Smooth muscle cell (in vitro differentiated cells): Measurements from ENCODE around the gene SDR39U1. TPM values are rescaled to one million over a fixed set of nuclear protein-coding genes. Genes with fewer than 3 reads are reported as not detected.

Experiments used
- DNase-seq: peaks from one replicate; lab custom pipeline; 2025; ENCODE audit not compliant: unreplicated experiment; lab: John Stamatoyannopoulos, UW
- H2AFZ ChIP-seq: fragments of 200-600 bp; sonication (generic); 2 replicates; pipeline ENCODE4 v1.6.0; 2016; ENCODE audit warnings: antibody characterized with exemption, low read depth, mild to moderate bottlenecking
- H3F3A ChIP-seq: fragments of 200-600 bp; sonication (generic); 2 replicates; pipeline ENCODE4 v1.6.0; 2017; ENCODE audit warnings: antibody characterized with exemption, low read depth
- H3K27ac ChIP-seq: fragments of 200-600 bp; sonication (generic); 2 replicates; pipeline ENCODE4 v1.5.1; 2016; ENCODE audit warnings: low read depth, mild to moderate bottlenecking
- H3K27me3 ChIP-seq: fragments of 200-600 bp; sonication (generic); 2 replicates; pipeline ENCODE4 v1.6.1; 2016; ENCODE audit warnings: low read depth, mild to moderate bottlenecking
- H3K36me3 ChIP-seq: fragments of 200-600 bp; sonication (generic); 2 replicates; pipeline ENCODE4 v1.5.1; 2016; ENCODE audit warnings: low read depth
- H3K4me1 ChIP-seq: fragments of 200-600 bp; sonication (generic); 2 replicates; pipeline ENCODE4 v1.5.1; 2016; ENCODE audit warnings: low read depth
- H3K4me2 ChIP-seq: fragments of 200-600 bp; sonication (generic); 2 replicates; pipeline ENCODE4 v1.6.0; 2016; ENCODE audit warnings: mild to moderate bottlenecking
- H3K4me3 ChIP-seq: fragments of 200-600 bp; sonication (generic); 2 replicates; pipeline ENCODE4 v1.5.1; 2016; ENCODE audit warnings: mild to moderate bottlenecking
- H3K79me2 ChIP-seq: fragments of 200-600 bp; sonication (generic); 2 replicates; pipeline ENCODE4 v1.6.0; 2016; ENCODE audit warnings: low read depth, mild to moderate bottlenecking
- H3K9ac ChIP-seq: fragments of 200-600 bp; sonication (generic); 2 replicates; pipeline ENCODE4 v1.6.0; 2016; ENCODE audit warnings: low read depth
- H3K9me3 ChIP-seq: fragments of 200-600 bp; sonication (generic); replicated peaks from 2 replicates; pipeline ENCODE4 v1.5.1; 2016; ENCODE audit warnings: low read depth
- H4K20me1 ChIP-seq: fragments of 200-600 bp; sonication (generic); 2 replicates; pipeline ENCODE4 v1.6.0; 2016; ENCODE audit warnings: low read depth
- WGBS: methylation state at CpG from one replicate; pipeline ENCODE4 v1.1.7; 2016; ENCODE audit warnings: low lambda C conversion rate; 5-methylcytosine and 5-hydroxymethylcytosine counted together
- polyA plus RNA-seq: library from polyadenylated mRNA; unstranded; fragments of >200 nt; fragmentation: Nextera tagmentation; extraction: Ambion mirVana; gene quantifications from 2 replicates; pipeline ENCODE4 v1.2.1, GENCODE V29; 2016
- total RNA-seq: library from RNA; depleted of rRNA; stranded (reverse); fragments of >200 nt; gene quantifications from 2 replicates; pipeline ENCODE4 v1.2.3, GENCODE V29; 2014
- TF ChIP-seq, protein P1 (sequence below): fragments of 200-600 bp; sonication (generic); IDR thresholded peaks from 2 replicates; pipeline ENCODE4 v1.5.1; 2017; ENCODE audit warnings: borderline replicate concordance, mild to moderate bottlenecking, antibody characterized with exemption; ENCODE audit not compliant: insufficient read depth, poor library complexity, severe bottlenecking

The SDR39U1 gene
- total and polyA plus RNA-seq, 2 experiments from 2014 or later: 21.6 to 62.6 TPM

DNA sequence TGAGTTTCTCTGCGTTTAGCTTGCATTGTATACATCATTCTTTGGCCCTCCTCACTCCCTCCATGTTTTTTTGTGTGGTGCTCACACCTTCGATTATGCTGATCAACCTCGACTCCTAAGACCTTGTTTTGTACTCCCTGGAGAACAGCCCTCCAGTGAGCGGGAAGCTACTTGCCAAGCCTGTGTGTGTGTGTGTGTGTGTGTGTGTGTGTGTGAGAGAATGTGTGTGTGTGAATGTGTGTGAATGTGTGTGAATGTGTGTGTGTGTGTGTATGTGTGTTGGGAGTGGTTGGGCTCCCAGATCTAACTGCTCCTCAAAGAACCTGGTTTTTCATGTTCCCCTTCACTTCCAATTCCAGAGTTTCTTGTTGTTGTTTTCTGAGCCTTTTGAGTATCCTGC lies 37.8 kb downstream of the SDR39U1 start:
- Histone ChIP-seq H3K4me1 (peaks cover 16% of the 10 kb centered on the region), H3K9ac (no peak overlapping the region), H3K27ac (no peak overlapping the region), H4K20me1 (peaks cover 57% of the 10 kb centered on the region), H3K27me3 (no peaks in the 10 kb centered on the region), H3K4me2 (no peak overlapping the region), H3K36me3 (no peaks in the 10 kb centered on the region), H3K4me3 (no peak overlapping the region), H2AFZ (no peak overlapping the region), H3K79me2 (peaks cover 49% of the 10 kb centered on the region), H3F3A (no peaks in the 10 kb centered on the region), H3K9me3 (no peaks in the 10 kb centered on the region)
- 82% methylated on average over 4 of the region's 4 CpGs for WGBS
- TF ChIP-seq, protein P1, sequence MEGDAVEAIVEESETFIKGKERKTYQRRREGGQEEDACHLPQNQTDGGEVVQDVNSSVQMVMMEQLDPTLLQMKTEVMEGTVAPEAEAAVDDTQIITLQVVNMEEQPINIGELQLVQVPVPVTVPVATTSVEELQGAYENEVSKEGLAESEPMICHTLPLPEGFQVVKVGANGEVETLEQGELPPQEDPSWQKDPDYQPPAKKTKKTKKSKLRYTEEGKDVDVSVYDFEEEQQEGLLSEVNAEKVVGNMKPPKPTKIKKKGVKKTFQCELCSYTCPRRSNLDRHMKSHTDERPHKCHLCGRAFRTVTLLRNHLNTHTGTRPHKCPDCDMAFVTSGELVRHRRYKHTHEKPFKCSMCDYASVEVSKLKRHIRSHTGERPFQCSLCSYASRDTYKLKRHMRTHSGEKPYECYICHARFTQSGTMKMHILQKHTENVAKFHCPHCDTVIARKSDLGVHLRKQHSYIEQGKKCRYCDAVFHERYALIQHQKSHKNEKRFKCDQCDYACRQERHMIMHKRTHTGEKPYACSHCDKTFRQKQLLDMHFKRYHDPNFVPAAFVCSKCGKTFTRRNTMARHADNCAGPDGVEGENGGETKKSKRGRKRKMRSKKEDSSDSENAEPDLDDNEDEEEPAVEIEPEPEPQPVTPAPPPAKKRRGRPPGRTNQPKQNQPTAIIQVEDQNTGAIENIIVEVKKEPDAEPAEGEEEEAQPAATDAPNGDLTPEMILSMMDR: no peak
- DNase-seq: no peak

GRCh38 chr14:24403294-24403998 lies 39.1 kb downstream of the SDR39U1 start:
- Histone ChIP-seq H3K4me2 (peak overlapping the region; percentile 47), H3K27me3 (no peaks in the 10 kb centered on the region), H2AFZ (no peak overlapping the region), H3K27ac (no peak overlapping the region), H3K79me2 (peaks cover 59% of the 10 kb centered on the region), H3K4me3 (no peak overlapping the region), H3K9ac (no peak overlapping the region), H3K36me3 (no peaks in the 10 kb centered on the region), H3F3A (no peaks in the 10 kb centered on the region), H4K20me1 (peaks cover 57% of the 10 kb centered on the region), H3K9me3 (no peaks in the 10 kb centered on the region), H3K4me1 (peaks cover 22% of the 10 kb centered on the region)
- DNase-seq: no peak
- WGBS: 63% methylated on average over 7 of the region's 7 CpGs
- TF ChIP-seq, protein P1: no peak

DNA sequence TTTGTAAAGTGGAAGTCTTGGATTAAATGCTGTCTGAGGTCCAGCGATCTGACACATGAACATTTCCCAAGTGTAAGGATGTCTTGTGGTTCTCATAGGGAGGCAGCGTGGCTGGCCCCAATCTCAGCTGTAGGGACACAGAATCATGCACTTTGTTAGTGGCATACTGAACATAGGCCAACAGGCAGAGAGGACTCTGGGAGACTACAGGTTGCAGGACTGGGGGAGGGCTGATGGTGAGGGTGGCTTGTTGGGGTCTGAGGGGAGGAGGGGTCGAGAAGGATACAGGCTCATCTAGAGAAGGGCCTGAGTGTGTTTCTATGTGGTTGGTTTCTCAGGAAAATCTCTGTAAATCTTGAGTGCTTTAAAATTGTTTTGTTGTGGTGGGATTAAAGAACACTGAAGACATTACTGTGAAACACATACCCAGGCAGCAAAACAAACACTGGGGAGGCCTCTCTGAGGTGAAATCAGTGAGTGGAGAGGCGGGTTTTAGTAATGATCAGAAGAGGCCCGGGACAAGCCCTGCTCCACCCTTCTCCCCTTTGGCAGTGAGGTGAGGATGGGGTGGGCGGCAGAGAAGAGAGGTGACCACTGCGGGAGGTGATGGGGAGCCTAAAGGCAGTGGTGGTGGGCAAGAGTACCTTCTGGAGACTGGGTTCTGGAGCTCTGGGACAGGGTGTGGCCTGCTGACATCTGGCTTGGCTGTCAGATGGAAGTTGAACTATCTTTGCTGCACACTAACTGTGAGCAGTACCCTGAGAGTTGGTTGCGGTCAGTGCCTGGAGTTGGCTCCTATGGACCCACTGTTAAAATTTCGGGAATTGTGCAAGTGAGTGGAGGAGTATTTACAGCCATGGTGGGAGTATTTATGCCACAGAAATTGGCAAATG lies 40.5 kb downstream of the SDR39U1 start:
- H3F3A ChIP-seq: no peaks in the 10 kb centered on the region
- H3K4me1 ChIP-seq: peaks cover 27% of the 10 kb centered on the region
- TF ChIP-seq, protein P1: no peak
- no peaks in the 10 kb centered on the region for H3K27me3 ChIP-seq
- H3K36me3 ChIP-seq: no peaks in the 10 kb centered on the region
- no peak overlapping the region for H2AFZ ChIP-seq
- DNase-seq: no peak
- H3K79me2 ChIP-seq: peaks cover 59% of the 10 kb centered on the region
- H3K9ac ChIP-seq: no peak overlapping the region
- H3K4me3 ChIP-seq: peak overlapping the region; percentile 3
- H3K4me2 ChIP-seq: no peak overlapping the region
- H3K27ac ChIP-seq: no peak overlapping the region
- H4K20me1 ChIP-seq: peaks cover 48% of the 10 kb centered on the region
- 88% methylated on average over 9 of the region's 9 CpGs for WGBS
- no peaks in the 10 kb centered on the region for H3K9me3 ChIP-seq
